ENCODE data around the gene STH.

Gene STH

DNA sequence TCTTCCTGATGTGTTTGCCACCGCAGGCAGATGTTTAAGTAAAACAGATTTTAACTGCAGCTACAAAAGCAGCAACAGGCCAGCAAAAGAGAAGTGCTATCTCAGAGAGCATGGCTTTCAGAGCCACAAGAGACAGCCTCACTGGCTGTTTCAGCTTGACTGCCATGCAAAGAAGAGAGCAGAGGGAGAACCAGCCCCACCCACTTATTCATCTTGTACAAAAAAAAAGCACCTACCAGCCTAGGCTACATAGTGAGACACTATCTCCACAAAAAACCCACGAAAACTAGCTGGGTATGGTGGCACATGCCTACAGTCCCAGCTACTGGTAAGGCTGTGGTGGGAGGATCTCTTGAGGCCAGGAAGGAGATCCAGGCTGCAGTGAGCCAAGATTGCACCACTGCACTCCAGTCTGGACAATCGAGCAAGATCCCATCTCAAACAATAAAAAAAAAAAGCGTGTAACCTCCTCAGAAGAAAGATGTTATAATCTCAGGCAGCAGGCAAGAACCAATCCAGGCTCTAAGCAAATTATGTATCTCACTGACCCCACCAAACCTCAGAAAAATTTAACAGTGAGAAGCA is 30.0 kb downstream of the STH start:
- TF ChIP-seq, protein P1, sequence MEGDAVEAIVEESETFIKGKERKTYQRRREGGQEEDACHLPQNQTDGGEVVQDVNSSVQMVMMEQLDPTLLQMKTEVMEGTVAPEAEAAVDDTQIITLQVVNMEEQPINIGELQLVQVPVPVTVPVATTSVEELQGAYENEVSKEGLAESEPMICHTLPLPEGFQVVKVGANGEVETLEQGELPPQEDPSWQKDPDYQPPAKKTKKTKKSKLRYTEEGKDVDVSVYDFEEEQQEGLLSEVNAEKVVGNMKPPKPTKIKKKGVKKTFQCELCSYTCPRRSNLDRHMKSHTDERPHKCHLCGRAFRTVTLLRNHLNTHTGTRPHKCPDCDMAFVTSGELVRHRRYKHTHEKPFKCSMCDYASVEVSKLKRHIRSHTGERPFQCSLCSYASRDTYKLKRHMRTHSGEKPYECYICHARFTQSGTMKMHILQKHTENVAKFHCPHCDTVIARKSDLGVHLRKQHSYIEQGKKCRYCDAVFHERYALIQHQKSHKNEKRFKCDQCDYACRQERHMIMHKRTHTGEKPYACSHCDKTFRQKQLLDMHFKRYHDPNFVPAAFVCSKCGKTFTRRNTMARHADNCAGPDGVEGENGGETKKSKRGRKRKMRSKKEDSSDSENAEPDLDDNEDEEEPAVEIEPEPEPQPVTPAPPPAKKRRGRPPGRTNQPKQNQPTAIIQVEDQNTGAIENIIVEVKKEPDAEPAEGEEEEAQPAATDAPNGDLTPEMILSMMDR (IDR thresholded peaks at IDR 0.05; ENCODE audit: control extremely low read depth, extremely low read depth, low read depth, missing control alignments): no peak
- ChIA-PET CTCF (interaction anchor here (1.1 to 1.7 kb wide), 4 partner anchors 9 to 26 kb away, joined by 3 to 6 read pairs (median 4); no protein-coding TSS in a partner anchor), POLR2A (interaction anchor here (0.7 kb wide), 1 partner anchor 31 kb away, joined by 4 read pairs; no protein-coding TSS in a partner anchor)

DNA sequence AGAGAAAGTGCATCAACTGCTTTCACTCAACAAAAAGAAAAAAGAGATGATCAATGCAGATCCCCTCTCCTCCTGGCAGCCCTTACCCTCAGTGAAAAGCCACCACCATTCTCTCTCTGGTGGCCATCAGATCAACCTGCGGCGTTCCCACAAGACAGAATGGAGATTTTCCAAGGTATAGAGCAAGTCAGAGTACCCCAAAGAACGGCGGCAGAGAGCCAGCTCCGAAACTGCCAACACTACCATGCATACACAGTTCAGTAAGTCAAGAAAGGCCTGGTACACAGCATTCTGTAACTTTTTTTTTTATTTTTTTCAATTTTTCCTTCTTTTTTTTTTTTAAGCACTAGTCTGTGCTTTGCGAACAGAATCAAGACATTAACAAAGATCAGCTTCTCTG is 30.6 kb downstream of the STH start:
- no peak for DNase-seq (ENCODE audit: extremely low spot score)
- CTCF ChIA-PET: interaction anchor here (1.1 to 1.7 kb wide), 3 partner anchors 9 to 15 kb away, joined by 3 to 6 read pairs (median 4); no protein-coding TSS in a partner anchor
- TF ChIP-seq, protein P1 (IDR thresholded peaks at IDR 0.05; ENCODE audit: control extremely low read depth, extremely low read depth, low read depth, missing control alignments): no peak
- POLR2A ChIA-PET: interaction anchor here (0.6 kb wide), 1 partner anchor 233 kb away, joined by 3 read pairs; no protein-coding TSS in a partner anchor

More for the DNA sequence above, 30.0 kb downstream of the STH start:
- no peak for DNase-seq (ENCODE audit: extremely low spot score)

DNA sequence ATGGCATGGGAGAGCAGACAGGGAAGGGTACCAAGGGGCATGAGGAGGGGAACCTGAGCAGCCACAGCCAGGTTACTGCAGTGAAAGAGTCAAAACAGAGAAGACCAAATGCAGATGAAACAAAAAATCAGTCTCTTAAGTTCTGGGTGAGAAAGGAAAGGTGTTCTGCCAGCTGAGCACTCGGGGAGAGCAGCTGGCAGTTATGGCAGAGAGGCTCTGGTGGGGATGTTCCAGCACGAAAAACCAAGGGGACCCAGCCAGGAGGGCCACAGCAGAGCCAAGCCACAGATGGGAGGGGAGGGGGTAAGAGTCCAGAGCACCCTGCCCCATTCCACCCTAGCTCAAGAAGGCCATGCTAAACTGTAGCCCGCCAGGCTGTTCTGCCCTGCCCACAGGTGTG is 31.7 kb downstream of the STH start:
- CTCF ChIA-PET: interaction anchor here (0.8 to 2.7 kb wide), 2 partner anchors 8 to 14 kb away, joined by 3 to 13 read pairs; no protein-coding TSS in a partner anchor
- no peak for DNase-seq (ENCODE audit: extremely low spot score)
- POLR2A ChIA-PET: no interaction called here
- TF ChIP-seq, protein P1 (IDR thresholded peaks at IDR 0.05; ENCODE audit: control extremely low read depth, extremely low read depth, low read depth, missing control alignments): no peak

DNA sequence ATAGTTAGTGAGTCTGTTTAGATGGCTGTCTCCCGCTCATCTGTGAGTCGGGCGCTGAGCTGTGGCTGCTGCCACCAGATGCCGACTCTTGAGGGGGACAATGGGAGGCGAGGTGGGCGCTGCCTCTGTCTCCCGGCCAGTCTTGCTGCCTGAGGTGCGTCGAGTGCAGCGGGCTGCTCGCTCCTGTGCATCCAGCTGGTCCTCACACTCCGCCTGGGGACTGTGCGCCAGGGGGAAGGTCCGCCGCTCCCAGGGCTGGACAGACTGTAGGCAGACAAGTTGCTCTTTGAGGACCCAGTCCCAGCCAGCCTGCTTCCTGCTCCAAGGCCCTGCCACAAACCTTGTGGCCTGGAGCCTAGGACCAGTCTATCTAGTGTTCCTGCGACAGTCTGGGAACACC is 32.4 kb downstream of the STH start:
- TF ChIP-seq, protein P1 (IDR thresholded peaks at IDR 0.05; ENCODE audit: control extremely low read depth, extremely low read depth, low read depth, missing control alignments): no peak
- ChIA-PET POLR2A (no interaction called here), CTCF (interaction anchor here (1.1 to 2.7 kb wide), 3 partner anchors 14 to 30 kb away, joined by 3 to 13 read pairs (median 5); no protein-coding TSS in a partner anchor)
- DNase-seq (ENCODE audit: extremely low spot score): no peak

DNA sequence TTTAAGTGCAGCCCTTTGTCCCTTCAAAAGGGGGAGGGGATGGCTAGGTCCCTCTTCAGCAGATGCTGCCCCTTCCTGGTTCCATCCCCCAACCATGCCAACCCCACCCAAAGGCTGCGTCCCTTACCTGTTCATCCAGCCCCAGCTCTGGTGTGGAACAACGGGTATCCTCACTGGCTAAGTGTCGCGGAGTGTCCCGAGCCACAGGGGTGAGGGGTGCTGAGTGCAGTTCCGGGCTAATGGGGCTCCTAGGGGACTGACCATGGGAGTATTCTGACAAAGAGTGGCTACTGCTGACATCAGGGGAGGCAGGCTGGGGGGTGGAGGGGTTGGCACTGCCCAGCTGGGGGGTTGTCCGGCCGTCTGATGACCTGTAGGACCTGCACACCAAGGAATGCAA is 32.9 kb downstream of the STH start:
- ChIA-PET CTCF (interaction anchor here (1.1 to 2.7 kb wide), 4 partner anchors 13 to 30 kb away, joined by 3 to 13 read pairs (median 6); no protein-coding TSS in a partner anchor), POLR2A (no interaction called here)
- TF ChIP-seq, protein P1 (IDR thresholded peaks at IDR 0.05; ENCODE audit: control extremely low read depth, extremely low read depth, low read depth, missing control alignments): no peak
- no peak for DNase-seq (ENCODE audit: extremely low spot score)

DNA sequence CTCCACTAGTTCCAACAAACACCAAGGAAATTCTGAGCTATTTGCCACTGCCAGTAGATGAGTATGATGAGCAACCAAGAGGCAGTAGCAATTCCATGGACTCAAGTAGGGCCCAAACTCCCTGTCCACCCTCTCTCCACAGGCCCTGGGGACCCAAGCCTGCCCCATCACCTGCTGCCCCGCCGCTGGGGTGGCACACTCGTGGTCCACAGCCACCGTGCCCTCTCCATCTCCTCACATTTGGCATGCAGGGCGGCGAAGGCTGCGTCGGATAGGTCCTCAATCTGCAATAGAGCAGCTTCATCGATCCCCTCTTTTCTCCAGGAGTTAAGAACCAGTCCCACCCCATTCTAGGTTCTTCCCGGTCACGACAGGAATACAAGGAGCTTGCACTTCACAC is 33.9 kb downstream of the STH start:
- ChIA-PET CTCF (interaction anchor here (0.7 to 2.7 kb wide), 5 partner anchors 12 to 160 kb away, joined by 3 to 13 read pairs (median 5); partner anchors contain the start of gene KANSL1), POLR2A (interaction anchor here (0.6 kb wide), 1 partner anchor 9 kb away, joined by 9 read pairs; no protein-coding TSS in a partner anchor)
- TF ChIP-seq, protein P1 (IDR thresholded peaks at IDR 0.05; ENCODE audit: control extremely low read depth, extremely low read depth, low read depth, missing control alignments): no peak
- no peak for DNase-seq (ENCODE audit: extremely low spot score)
